Thyroid gland (tissue), 4 donors: ENCODE measurements around the gene ETS1.

ENCODE experiments used
- POLR2A ChIP-seq, 2 donors: fragments of 450-650 bp; IDR thresholded peaks; one replicate each; pipeline ENCODE4 v1.6.1; 2017; ENCODE audit warnings: antibody characterized with exemption in 2 of 2, mild to moderate bottlenecking in 2 of 2, moderate library complexity in 1 of 2
- TF ChIP-seq, protein P1 (sequence below), 6 experiments: fragments of 200-600 bp in 3 of 6; fragments of 450-650 bp in 3 of 6; sonication (generic) in 3 of 6; IDR thresholded peaks; one replicate each; pipeline ENCODE4 v1.5.1; 2016 to 2019; ENCODE audit warnings: antibody characterized with exemption in 6 of 6, mild to moderate bottlenecking in 2 of 6, inconsistent platforms in 1 of 6, moderate library complexity in 1 of 6

DNA sequence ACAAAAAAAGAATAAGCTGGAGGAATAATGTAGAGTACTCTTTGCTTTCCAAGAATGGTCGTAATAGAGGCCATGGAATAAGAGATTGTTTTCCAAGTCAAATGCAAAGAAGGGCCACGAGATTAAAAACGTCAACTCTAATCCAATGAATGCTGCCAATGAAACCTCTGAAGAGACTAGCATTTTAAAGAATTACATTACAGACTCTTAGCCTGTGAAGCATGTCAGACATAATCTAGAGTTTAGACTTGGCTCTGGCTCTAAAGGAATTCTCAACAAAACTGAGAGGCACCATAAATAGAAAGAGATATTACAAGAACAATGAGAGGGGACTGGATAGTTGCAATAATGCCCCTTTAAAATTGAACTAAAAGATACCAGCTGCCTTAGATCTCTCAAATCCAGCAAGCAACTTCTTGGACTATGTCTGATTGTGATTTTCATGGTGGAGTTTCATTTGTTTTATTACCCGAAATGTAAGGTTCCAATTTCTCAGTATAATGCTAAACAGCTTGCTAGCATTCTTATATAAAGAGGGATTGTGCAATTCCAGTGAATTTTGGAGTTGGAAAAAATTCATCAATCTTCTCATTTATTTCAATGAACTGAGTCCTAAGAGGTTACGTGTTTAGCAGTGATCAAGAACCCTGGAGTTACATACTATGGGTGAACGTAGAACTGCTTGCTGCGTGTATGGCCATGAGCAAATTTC lies 5.6 kb downstream of the ETS1 start:
- TF ChIP-seq, protein P1, sequence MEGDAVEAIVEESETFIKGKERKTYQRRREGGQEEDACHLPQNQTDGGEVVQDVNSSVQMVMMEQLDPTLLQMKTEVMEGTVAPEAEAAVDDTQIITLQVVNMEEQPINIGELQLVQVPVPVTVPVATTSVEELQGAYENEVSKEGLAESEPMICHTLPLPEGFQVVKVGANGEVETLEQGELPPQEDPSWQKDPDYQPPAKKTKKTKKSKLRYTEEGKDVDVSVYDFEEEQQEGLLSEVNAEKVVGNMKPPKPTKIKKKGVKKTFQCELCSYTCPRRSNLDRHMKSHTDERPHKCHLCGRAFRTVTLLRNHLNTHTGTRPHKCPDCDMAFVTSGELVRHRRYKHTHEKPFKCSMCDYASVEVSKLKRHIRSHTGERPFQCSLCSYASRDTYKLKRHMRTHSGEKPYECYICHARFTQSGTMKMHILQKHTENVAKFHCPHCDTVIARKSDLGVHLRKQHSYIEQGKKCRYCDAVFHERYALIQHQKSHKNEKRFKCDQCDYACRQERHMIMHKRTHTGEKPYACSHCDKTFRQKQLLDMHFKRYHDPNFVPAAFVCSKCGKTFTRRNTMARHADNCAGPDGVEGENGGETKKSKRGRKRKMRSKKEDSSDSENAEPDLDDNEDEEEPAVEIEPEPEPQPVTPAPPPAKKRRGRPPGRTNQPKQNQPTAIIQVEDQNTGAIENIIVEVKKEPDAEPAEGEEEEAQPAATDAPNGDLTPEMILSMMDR (IDR thresholded peaks at IDR 0.05), result no peak
- no peak for TF ChIP-seq POLR2A (IDR thresholded peaks at IDR 0.05)
